SK-N-SH (cell line): ENCODE measurements around the gene EVX1.

ENCODE experiments used
- ELF1 ChIP-seq: IDR thresholded peaks from 2 replicates; pipeline ENCODE4 v1.4.0; 2012
- EZH2phosphoT487 ChIP-seq: fragments of 200-600 bp; sonication (generic); IDR thresholded peaks from 2 replicates; pipeline ENCODE4 v1.6.1; 2017; ENCODE audit warnings: low read depth, mixed run types, mild to moderate bottlenecking, antibody characterized with exemption, moderate library complexity, borderline replicate concordance
- FOXJ3 ChIP-seq: sonication (generic); formaldehyde crosslinking; IDR thresholded peaks from 2 replicates; pipeline ENCODE4 v1.5.1; 2020; ENCODE audit warnings: mild to moderate bottlenecking, missing genetic modification reagents
- FOXM1 ChIP-seq: IDR thresholded peaks from 2 replicates; pipeline ENCODE4 v1.4.0; 2012; ENCODE audit warnings: low read depth, mild to moderate bottlenecking
- POLR2AphosphoS5 ChIP-seq: IDR thresholded peaks from 2 replicates; pipeline ENCODE4 v1.6.1; 2012; ENCODE audit warnings: low read depth, low read length
- RAD21 ChIP-seq: IDR thresholded peaks from 2 replicates; pipeline ENCODE4 v1.6.1; 2012; ENCODE audit warnings: mild to moderate bottlenecking, low read length
- SIN3A ChIP-seq: IDR thresholded peaks from 2 replicates; pipeline ENCODE4 v1.6.1; 2012; ENCODE audit warnings: low read depth, mild to moderate bottlenecking, low read length, moderate library complexity, borderline replicate concordance
- SMC3 ChIP-seq: IDR thresholded peaks from 2 replicates; pipeline ENCODE4 v1.6.1; 2012; ENCODE audit warnings: low read depth, low read length, improper control_type of control experiment
- TAF1 ChIP-seq: IDR thresholded peaks from 2 replicates; pipeline ENCODE4 v1.6.1; 2012; ENCODE audit warnings: low read depth, mild to moderate bottlenecking, low read length, moderate library complexity, borderline replicate concordance
- TF ChIP-seq, protein P1 (sequence below): fragments of 200-600 bp; sonication (generic); IDR thresholded peaks from 2 replicates; pipeline ENCODE4 v1.6.1; 2017; ENCODE audit warnings: antibody characterized with exemption, mild to moderate bottlenecking, moderate library complexity
- TF ChIP-seq, protein P2 (sequence below): fragments of 150-350 bp; IDR thresholded peaks from 2 replicates; pipeline ENCODE4 v1.6.1; 2016; ENCODE audit warnings: mild to moderate bottlenecking, low read depth, low read length

DNA sequence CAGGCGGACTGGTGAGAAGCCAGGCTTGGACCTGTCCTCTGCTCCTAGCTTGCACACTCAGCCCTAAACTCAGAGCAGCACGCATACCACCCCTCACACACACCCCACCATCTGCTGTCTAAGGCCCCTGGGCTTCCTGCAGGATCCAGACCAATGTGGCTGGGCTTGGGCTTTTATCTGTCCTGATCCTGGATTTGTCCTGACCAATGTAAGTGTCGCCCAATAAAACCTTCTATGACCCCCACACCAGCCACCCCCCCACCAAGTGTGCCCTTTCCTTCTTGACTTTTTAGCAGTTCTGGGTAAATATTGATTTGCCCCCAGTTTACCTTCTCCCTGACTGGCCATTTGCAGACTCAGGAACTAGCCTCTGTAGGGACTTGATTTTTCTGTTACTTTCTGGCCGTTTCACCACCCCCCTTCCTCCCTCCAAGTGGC is 41.0 kb upstream of the EVX1 start:
- TF ChIP-seq, protein P1, sequence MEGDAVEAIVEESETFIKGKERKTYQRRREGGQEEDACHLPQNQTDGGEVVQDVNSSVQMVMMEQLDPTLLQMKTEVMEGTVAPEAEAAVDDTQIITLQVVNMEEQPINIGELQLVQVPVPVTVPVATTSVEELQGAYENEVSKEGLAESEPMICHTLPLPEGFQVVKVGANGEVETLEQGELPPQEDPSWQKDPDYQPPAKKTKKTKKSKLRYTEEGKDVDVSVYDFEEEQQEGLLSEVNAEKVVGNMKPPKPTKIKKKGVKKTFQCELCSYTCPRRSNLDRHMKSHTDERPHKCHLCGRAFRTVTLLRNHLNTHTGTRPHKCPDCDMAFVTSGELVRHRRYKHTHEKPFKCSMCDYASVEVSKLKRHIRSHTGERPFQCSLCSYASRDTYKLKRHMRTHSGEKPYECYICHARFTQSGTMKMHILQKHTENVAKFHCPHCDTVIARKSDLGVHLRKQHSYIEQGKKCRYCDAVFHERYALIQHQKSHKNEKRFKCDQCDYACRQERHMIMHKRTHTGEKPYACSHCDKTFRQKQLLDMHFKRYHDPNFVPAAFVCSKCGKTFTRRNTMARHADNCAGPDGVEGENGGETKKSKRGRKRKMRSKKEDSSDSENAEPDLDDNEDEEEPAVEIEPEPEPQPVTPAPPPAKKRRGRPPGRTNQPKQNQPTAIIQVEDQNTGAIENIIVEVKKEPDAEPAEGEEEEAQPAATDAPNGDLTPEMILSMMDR: no peak
- TF ChIP-seq ELF1 (no peak), POLR2AphosphoS5 (no peak), RAD21 (no peak), FOXJ3 (CRISPR knock-in tag) (no peak), SMC3 (no peak), FOXM1 (no peak), TAF1 (no peak), EZH2phosphoT487 (no peak), SIN3A (no peak)
- TF ChIP-seq, protein P2, sequence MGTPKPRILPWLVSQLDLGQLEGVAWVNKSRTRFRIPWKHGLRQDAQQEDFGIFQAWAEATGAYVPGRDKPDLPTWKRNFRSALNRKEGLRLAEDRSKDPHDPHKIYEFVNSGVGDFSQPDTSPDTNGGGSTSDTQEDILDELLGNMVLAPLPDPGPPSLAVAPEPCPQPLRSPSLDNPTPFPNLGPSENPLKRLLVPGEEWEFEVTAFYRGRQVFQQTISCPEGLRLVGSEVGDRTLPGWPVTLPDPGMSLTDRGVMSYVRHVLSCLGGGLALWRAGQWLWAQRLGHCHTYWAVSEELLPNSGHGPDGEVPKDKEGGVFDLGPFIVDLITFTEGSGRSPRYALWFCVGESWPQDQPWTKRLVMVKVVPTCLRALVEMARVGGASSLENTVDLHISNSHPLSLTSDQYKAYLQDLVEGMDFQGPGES: no peak
